GM19397 (cell line): Measurements from ENCODE around the gene PUM2.
"Not testable (repeated sequence)": the region's sequence is repeated elsewhere in the genome, so short reads cannot be mapped to it uniquely, and the experiment has no call there.

Experiments used
- ATAC-seq: cut with Tn5 transposase; IDR thresholded peaks from one replicate; pipeline ENCODE4 v1.9.1; 2021; ENCODE audit warnings: mild to moderate bottlenecking, moderate library complexity; ENCODE audit not compliant: unreplicated experiment

The PUM2 gene

GRCh38 chr2:20235655-20236305, 114.9 kb downstream of the PUM2 start:
- no peak for ATAC-seq

GRCh38 chr2:20234597-20234996, 116.0 kb downstream of the PUM2 start:
- ATAC-seq, result not testable (repeated sequence)

- ATAC-seq, result no peak
Observed at GRCh38 chr2:20232837-20233207, 117.8 kb downstream of the PUM2 start.

GRCh38 chr2:20231598-20232026, 119.0 kb downstream of the PUM2 start:
- no peak for ATAC-seq

GRCh38 chr2:20231159-20231558, 119.5 kb downstream of the PUM2 start:
- no peak for ATAC-seq

GRCh38 chr2:20230114-20230425, 120.6 kb downstream of the PUM2 start:
- ATAC-seq, result no peak

- ATAC-seq, result no peak
Observed at GRCh38 chr2:20229322-20230113, 121.1 kb downstream of the PUM2 start.

- no peak for ATAC-seq
Observed at GRCh38 chr2:20227894-20228505, 122.6 kb downstream of the PUM2 start.

- no peak for ATAC-seq
Observed at GRCh38 chr2:20226152-20226545, 124.5 kb downstream of the PUM2 start.

GRCh38 chr2:20225294-20226151, 125.1 kb downstream of the PUM2 start:
- peak; percentile 45 for ATAC-seq

- ATAC-seq, result peak; percentile 31
Observed at GRCh38 chr2:20224716-20225293, 125.8 kb downstream of the PUM2 start, which contains the start of gene SDC1. SDC1 (minus strand) TSS chr2:20225130; CDS start chr2:20224867, 263 bp downstream.

- ATAC-seq, result peak; percentile 26
Observed at GRCh38 chr2:20224164-20224715, 126.4 kb downstream of the PUM2 start.

- peak; percentile 21 for ATAC-seq
Observed at GRCh38 chr2:20223407-20224163, 127.1 kb downstream of the PUM2 start.

GRCh38 chr2:20222769-20223406, 127.8 kb downstream of the PUM2 start:
- ATAC-seq, result no peak

- no peak for ATAC-seq
Observed at GRCh38 chr2:20222014-20222768, 128.5 kb downstream of the PUM2 start.

GRCh38 chr2:20221555-20221973, 129.1 kb downstream of the PUM2 start:
- ATAC-seq, result no peak

GRCh38 chr2:20220806-20221554, 129.7 kb downstream of the PUM2 start:
- no peak for ATAC-seq
